ENCODE results near the gene NRG2.

NRG2 gene

GRCh38 chr5:139942243-139942642 lies 100.9 kb downstream of the NRG2 start:
- Histone ChIP-seq H3K9me3 (ENCODE audit: control insufficient read depth in 1 of 2, low read length in 2 of 2) (peaks cover 7 to 9% of the 10 kb centered on the region in 2 donors), H3K27me3 (ENCODE audit: low read depth, low read length) (no peaks in the 10 kb centered on the region), H3K27ac (ENCODE audit: low read length) (no peak overlapping the region), H3K4me3 (ENCODE audit: low read depth in 1 of 2, low read length in 2 of 2) (no peak overlapping the region), H3K36me3 (ENCODE audit: control insufficient read depth in 1 of 2, insufficient read depth in 2 of 2, low read length in 2 of 2) (no peaks in the 10 kb centered on the region), H3K4me1 (ENCODE audit: control insufficient read depth in 1 of 2, insufficient read depth in 2 of 2, low read length in 2 of 2) (no peaks in the 10 kb centered on the region)

DNA sequence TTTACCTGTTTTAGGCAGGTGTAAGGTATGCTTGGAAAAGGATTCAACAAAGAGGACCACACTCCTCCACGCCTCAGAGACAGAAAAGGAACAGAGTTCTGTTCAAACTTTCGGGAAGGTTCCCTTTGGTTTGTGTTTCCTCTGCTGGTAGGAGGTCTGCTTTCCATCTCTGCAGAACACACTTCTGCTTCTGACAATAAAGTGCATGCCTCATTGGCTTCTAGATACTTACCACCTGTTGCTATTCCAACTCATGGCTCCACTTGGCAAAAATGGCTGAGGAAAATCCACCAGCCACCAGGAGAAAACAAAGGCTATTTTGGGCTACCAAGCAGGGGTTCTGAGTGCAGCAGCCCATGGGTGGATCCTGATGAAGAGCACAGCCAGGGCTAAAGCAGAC lies 112.7 kb downstream of the NRG2 start:
- H3K36me3 ChIP-seq (ENCODE audit: control insufficient read depth in 1 of 2, insufficient read depth in 2 of 2, low read length in 2 of 2): no peaks in the 10 kb centered on the region
- H3K27ac ChIP-seq (ENCODE audit: low read length): no peak overlapping the region
- no peaks in the 10 kb centered on the region for H3K9me3 ChIP-seq (ENCODE audit: control insufficient read depth in 1 of 2, low read length in 2 of 2)
- H3K4me1 ChIP-seq (ENCODE audit: control insufficient read depth in 1 of 2, insufficient read depth in 2 of 2, low read length in 2 of 2): no peaks in the 10 kb centered on the region
- H3K4me3 ChIP-seq (ENCODE audit: low read depth in 1 of 2, low read length in 2 of 2): no peak overlapping the region
- no peaks in the 10 kb centered on the region for H3K27me3 ChIP-seq (ENCODE audit: low read depth, low read length)

DNA sequence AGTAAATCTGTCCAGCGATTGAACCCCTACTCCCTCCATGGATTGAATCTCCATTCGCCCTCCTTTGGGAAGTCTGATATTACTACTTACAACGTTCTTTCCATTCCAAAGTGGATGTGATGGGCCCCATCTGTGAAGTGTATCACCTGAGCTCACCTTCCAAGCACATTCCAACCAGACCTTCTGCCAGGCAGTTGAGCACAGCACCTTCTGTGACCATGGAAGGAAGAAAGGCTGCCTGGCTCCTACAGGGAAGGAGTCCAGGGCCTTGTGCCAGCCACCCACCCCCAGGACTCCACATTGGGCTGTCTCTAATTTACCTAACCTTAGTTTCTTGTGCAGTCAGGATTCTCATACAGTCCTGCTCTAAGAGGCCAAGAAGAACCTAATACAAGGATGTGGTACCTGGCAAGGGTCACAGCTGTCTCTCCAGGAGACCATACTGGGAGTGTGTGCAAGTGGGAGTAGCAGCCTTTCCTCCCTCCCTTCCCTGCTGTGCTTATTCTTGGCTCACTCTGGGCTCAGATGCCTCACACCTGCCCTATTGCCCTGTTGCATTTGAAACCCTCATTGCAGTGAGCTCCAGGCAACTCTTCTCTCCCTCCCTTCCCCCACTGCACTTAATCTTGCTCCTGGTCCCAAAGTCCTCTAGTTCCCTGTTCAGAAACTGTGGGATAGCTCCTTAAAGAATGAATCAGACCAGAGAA lies 116.1 kb downstream of the NRG2 start:
- H3K9me3 ChIP-seq (ENCODE audit: control insufficient read depth in 1 of 2, low read length in 2 of 2): no peaks in the 10 kb centered on the region
- no peak overlapping the region for H3K27ac ChIP-seq (ENCODE audit: low read length)
- H3K36me3 ChIP-seq (ENCODE audit: control insufficient read depth in 1 of 2, insufficient read depth in 2 of 2, low read length in 2 of 2): no peaks in the 10 kb centered on the region
- H3K4me3 ChIP-seq (ENCODE audit: low read depth in 1 of 2, low read length in 2 of 2): no peak overlapping the region
- H3K27me3 ChIP-seq (ENCODE audit: low read depth, low read length): no peaks in the 10 kb centered on the region
- no peaks in the 10 kb centered on the region for H3K4me1 ChIP-seq (ENCODE audit: control insufficient read depth in 1 of 2, insufficient read depth in 2 of 2, low read length in 2 of 2)

- Histone ChIP-seq H3K9me3 (ENCODE audit: control insufficient read depth in 1 of 2, low read length in 2 of 2) (no peaks in the 10 kb centered on the region), H3K27me3 (ENCODE audit: low read depth, low read length) (no peaks in the 10 kb centered on the region), H3K27ac (ENCODE audit: low read length) (no peak overlapping the region), H3K4me3 (ENCODE audit: low read depth in 1 of 2, low read length in 2 of 2) (no peak overlapping the region), H3K36me3 (ENCODE audit: control insufficient read depth in 1 of 2, insufficient read depth in 2 of 2, low read length in 2 of 2) (no peaks in the 10 kb centered on the region), H3K4me1 (ENCODE audit: control insufficient read depth in 1 of 2, insufficient read depth in 2 of 2, low read length in 2 of 2) (no peaks in the 10 kb centered on the region)
These were observed 117.2 kb downstream of the NRG2 start for GRCh38 chr5:139925650-139926640.

GRCh38 chr5:139925216-139925562 lies 117.9 kb downstream of the NRG2 start:
- Histone ChIP-seq H3K36me3 (ENCODE audit: control insufficient read depth in 1 of 2, insufficient read depth in 2 of 2, low read length in 2 of 2) (no peaks in the 10 kb centered on the region), H3K4me1 (ENCODE audit: control insufficient read depth in 1 of 2, insufficient read depth in 2 of 2, low read length in 2 of 2) (no peaks in the 10 kb centered on the region), H3K9me3 (ENCODE audit: control insufficient read depth in 1 of 2, low read length in 2 of 2) (no peaks in the 10 kb centered on the region), H3K4me3 (ENCODE audit: low read depth in 1 of 2, low read length in 2 of 2) (no peak overlapping the region), H3K27me3 (ENCODE audit: low read depth, low read length) (no peaks in the 10 kb centered on the region), H3K27ac (ENCODE audit: low read length) (no peak overlapping the region)

DNA sequence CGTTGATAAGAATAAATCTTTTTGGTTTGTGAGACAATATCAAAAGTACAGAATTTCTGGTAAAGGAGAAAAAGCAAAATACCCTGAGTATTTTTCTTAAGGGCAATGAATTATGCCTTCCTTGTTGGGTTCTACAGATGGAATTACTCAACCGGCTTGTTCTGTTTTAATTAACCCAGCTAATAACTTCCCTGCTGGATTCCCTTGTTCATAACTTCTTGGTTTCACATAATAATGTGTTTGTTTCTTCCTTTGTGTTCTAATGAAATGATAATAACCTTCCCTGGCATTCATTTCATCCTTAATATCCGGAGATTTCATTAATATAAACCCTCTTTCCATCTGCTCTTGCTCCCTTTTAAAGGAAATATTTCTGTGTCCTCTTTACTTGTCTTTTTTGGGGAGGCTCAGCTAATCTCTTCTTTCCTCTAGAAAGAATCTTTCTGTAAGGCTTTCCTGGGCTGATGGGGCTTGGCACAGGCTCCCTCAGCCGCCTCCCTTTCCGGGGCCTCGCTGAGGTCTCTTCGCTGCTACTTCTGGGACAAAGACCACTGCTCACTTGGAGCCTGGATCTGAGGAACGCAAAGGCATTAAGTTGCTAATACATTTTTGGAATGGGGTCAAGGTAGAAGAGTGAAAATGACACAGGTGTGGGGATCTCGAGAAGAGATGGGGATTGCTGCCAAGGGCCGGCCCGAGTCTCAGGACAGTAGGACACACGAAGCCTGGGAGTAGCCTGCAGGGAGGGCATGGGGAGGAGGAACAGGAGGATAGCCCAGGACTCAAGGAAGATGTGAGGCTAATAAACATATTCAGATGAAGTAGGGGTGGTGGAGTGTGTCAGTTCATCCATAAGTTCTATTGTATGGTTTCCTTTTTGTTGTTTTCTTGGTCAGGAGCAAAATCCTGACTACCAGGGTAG lies 118.5 kb downstream of the NRG2 start:
- Histone ChIP-seq H3K27ac (ENCODE audit: low read length) (no peak overlapping the region), H3K27me3 (ENCODE audit: low read depth, low read length) (no peaks in the 10 kb centered on the region), H3K4me1 (ENCODE audit: control insufficient read depth in 1 of 2, insufficient read depth in 2 of 2, low read length in 2 of 2) (no peaks in the 10 kb centered on the region), H3K36me3 (ENCODE audit: control insufficient read depth in 1 of 2, insufficient read depth in 2 of 2, low read length in 2 of 2) (no peaks in the 10 kb centered on the region), H3K4me3 (ENCODE audit: low read depth in 1 of 2, low read length in 2 of 2) (no peak overlapping the region), H3K9me3 (ENCODE audit: control insufficient read depth in 1 of 2, low read length in 2 of 2) (no peaks in the 10 kb centered on the region)

DNA sequence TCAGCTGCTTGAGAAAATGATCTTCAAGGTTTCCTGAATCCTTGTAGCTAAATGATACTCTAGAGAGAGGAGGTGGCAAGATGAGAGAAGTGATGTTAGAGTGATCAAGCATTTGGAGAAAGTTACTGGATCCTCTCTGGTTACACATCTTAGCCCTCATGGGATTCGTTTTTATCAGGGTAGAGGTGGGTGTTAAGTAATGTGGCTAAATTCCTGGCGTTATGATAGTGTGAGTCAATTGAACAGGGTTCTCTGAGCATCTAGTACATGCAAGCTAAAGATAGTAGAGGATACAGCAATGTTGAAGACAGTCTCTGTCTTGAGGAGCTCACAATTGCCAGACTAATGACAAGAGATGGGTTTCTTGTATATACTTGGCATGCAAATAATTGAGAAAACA lies 123.8 kb downstream of the NRG2 start:
- Histone ChIP-seq H3K9me3 (ENCODE audit: control insufficient read depth in 1 of 2, low read length in 2 of 2) (no peaks in the 10 kb centered on the region), H3K4me3 (ENCODE audit: low read depth in 1 of 2, low read length in 2 of 2) (no peak overlapping the region), H3K4me1 (ENCODE audit: control insufficient read depth in 1 of 2, insufficient read depth in 2 of 2, low read length in 2 of 2) (no peaks in the 10 kb centered on the region), H3K27ac (ENCODE audit: low read length) (no peak overlapping the region), H3K36me3 (ENCODE audit: control insufficient read depth in 1 of 2, insufficient read depth in 2 of 2, low read length in 2 of 2) (no peaks in the 10 kb centered on the region), H3K27me3 (ENCODE audit: low read depth, low read length) (no peaks in the 10 kb centered on the region)

DNA sequence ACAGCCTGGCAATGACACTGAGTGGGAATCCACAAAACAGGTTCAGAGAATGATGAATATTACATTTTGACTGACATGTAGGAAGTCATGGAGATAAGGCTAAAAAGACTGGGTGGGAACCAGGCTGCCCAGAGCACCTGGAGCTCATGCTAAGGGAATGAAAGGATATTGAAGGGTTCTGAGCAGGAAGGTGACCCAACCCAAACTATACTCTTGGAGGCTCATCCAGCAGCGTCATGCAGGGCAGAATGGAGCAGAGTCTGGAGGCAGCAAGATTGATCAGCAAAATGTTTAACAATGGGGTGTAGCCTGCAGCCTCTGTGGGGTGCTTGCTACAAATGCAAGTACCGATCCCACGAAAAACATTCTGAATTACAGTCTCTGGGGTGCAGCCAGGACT lies 127.3 kb downstream of the NRG2 start:
- H3K27ac ChIP-seq (ENCODE audit: low read length): no peak overlapping the region
- H3K36me3 ChIP-seq (ENCODE audit: control insufficient read depth in 1 of 2, insufficient read depth in 2 of 2, low read length in 2 of 2): no peaks in the 10 kb centered on the region
- no peaks in the 10 kb centered on the region for H3K27me3 ChIP-seq (ENCODE audit: low read depth, low read length)
- no peak overlapping the region for H3K4me3 ChIP-seq (ENCODE audit: low read depth in 1 of 2, low read length in 2 of 2)
- H3K4me1 ChIP-seq (ENCODE audit: control insufficient read depth in 1 of 2, insufficient read depth in 2 of 2, low read length in 2 of 2): no peaks in the 10 kb centered on the region
- no peaks in the 10 kb centered on the region for H3K9me3 ChIP-seq (ENCODE audit: control insufficient read depth in 1 of 2, low read length in 2 of 2)

- Histone ChIP-seq H3K27me3 (ENCODE audit: low read depth, low read length) (no peaks in the 10 kb centered on the region), H3K4me3 (ENCODE audit: low read depth in 1 of 2, low read length in 2 of 2) (no peak overlapping the region), H3K27ac (ENCODE audit: low read length) (no peak overlapping the region), H3K4me1 (ENCODE audit: control insufficient read depth in 1 of 2, insufficient read depth in 2 of 2, low read length in 2 of 2) (no peaks in the 10 kb centered on the region), H3K9me3 (ENCODE audit: control insufficient read depth in 1 of 2, low read length in 2 of 2) (no peaks in the 10 kb centered on the region), H3K36me3 (ENCODE audit: control insufficient read depth in 1 of 2, insufficient read depth in 2 of 2, low read length in 2 of 2) (no peaks in the 10 kb centered on the region)
These were observed 127.8 kb downstream of the NRG2 start for GRCh38 chr5:139915266-139915665.

GRCh38 chr5:139914218-139914807 lies 128.8 kb downstream of the NRG2 start:
- no peak overlapping the region for H3K27ac ChIP-seq (ENCODE audit: low read length)

GRCh38 chr5:139912804-139913203 lies 130.3 kb downstream of the NRG2 start:
- H3K27ac ChIP-seq (ENCODE audit: low read length): no peak overlapping the region
- no peak overlapping the region for H3K4me3 ChIP-seq (ENCODE audit: low read depth in 1 of 2, low read length in 2 of 2)
- H3K9me3 ChIP-seq (ENCODE audit: control insufficient read depth in 1 of 2, low read length in 2 of 2): no peaks in the 10 kb centered on the region
- H3K27me3 ChIP-seq (ENCODE audit: low read depth, low read length): no peaks in the 10 kb centered on the region
- H3K4me1 ChIP-seq (ENCODE audit: control insufficient read depth in 1 of 2, insufficient read depth in 2 of 2, low read length in 2 of 2): no peaks in the 10 kb centered on the region
- H3K36me3 ChIP-seq (ENCODE audit: control insufficient read depth in 1 of 2, insufficient read depth in 2 of 2, low read length in 2 of 2): no peaks in the 10 kb centered on the region

More at GRCh38 chr5:139914218-139914807, 128.8 kb downstream of the NRG2 start:
- Histone ChIP-seq H3K27me3 (ENCODE audit: low read depth, low read length) (no peaks in the 10 kb centered on the region), H3K36me3 (ENCODE audit: control insufficient read depth in 1 of 2, insufficient read depth in 2 of 2, low read length in 2 of 2) (no peaks in the 10 kb centered on the region), H3K4me3 (ENCODE audit: low read depth in 1 of 2, low read length in 2 of 2) (no peak overlapping the region), H3K9me3 (ENCODE audit: control insufficient read depth in 1 of 2, low read length in 2 of 2) (no peaks in the 10 kb centered on the region), H3K4me1 (ENCODE audit: control insufficient read depth in 1 of 2, insufficient read depth in 2 of 2, low read length in 2 of 2) (no peaks in the 10 kb centered on the region)

Measured in muscle layer of duodenum (tissue), 2 donors.